Stimulated activated CD4-positive, alpha-beta T cell treated with anti-CD3 and anti-CD28 coated beads, TNF-alpha, amount 100 ng/mL, for 24 hours (primary cell): ENCODE data around the gene ITGA3.

Source experiments
- DNase-seq, 3 experiments: peaks; one replicate each; pipeline ENCODE4 v3.0.0-alpha.2; 2020; ENCODE audit warnings: low read depth in 3 of 3

Gene ITGA3

DNA sequence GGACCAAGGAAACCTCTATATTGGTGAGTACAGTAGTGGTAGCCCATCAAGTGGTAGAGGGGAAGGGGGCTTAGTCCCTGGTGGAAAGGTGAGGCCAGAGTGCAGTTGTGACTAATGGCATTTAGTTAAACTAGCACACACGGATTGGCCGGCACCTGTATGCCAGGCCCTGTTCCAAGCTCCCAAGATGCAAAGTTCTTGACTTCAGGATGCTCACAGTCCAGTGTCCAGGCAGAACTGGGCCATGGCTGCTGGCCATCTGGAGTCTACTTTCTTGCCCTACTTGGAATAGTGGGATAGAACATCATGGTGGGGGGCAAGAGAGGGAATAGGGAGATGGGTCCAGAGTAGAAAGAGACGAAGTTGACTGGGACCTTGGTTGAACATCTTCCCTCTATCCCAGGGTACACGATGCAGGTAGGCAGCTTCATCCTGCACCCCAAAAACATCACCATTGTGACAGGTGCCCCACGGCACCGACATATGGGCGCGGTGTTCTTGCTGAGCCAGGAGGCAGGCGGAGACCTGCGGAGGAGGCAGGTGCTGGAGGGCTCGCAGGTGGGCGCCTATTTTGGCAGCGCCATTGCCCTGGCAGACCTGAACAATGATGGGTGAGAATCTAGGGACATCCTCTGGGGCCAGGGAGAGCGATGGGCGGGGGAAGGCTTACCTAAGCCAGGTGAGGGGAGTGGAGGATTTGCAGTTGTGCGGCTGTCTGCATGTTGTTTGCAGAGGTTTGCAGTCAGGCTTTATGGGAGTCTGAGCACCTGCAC lies 15.2 kb downstream of the ITGA3 start:
- DNase-seq: no peak

DNA sequence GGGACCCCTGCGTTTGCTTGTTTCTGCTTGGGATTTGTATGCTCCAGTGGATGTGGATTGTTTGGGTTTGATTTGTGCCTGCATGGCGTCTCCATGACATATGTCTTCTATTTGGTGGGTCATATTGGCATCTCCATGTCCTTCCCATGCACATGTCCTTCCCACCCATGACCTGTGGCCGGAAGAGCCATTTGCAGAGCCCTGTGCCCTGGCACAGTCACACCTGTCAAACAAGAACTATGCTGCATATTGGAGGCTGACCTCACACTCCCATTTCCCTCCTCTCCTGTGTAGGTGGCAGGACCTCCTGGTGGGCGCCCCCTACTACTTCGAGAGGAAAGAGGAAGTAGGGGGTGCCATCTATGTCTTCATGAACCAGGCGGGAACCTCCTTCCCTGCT lies 15.8 kb downstream of the ITGA3 start:
- no peak for DNase-seq

DNA sequence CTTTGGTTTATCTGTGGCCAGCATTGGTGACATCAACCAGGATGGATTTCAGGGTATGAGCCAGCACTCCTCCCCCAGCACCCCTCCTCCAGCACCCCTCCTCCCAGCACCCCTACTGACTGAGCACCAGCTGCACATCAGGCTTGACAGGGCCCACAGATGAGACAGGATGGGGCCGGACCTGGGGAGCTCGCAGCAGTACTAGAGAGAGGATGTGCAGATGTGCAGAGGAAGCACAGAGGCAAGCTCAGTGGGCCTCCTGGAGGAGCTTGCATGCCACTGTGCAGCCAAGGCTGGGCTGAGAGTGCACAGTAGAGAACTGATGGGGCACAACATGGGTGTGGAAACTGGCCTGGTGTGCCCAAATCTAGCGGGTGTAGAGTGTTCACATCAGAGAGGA lies 16.2 kb downstream of the ITGA3 start:
- DNase-seq: no peak

DNA sequence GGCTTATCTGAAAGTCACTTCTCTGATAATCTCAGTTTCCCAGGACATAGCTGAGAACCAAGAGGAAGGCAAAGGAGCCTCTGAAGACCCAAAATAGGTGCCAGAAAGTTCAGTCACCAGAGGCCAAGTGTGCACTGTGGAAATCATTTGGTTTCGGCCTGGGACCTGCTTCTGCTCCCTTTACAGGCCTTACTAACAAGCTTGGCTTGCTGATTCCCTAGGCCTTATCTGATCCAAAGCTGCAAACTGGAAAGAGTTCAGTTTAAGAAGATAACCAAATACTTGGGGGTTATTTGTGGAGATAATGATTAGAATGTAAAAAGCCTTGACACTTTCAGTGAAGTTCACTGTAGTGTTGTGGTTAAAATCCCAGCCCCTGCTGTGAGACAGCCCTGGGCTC lies 17.0 kb downstream of the ITGA3 start:
- DNase-seq: no peak

DNA sequence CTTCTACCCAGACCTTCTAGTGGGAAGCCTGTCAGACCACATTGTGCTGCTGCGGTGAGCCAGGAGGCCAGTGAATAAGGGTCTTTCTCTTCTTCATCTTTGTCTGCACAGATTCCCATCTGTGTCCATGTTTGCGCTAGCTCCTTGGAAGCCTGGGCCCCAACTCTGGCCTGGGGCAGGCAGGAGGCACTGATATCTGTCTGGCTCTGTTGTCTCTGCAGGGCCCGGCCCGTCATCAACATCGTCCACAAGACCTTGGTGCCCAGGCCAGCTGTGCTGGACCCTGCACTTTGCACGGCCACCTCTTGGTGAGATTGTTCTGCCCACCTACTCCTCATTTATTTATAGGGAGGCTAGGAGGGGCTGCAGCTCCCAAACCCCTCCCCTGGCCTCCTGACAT lies 18.3 kb downstream of the ITGA3 start:
- no peak for DNase-seq

DNA sequence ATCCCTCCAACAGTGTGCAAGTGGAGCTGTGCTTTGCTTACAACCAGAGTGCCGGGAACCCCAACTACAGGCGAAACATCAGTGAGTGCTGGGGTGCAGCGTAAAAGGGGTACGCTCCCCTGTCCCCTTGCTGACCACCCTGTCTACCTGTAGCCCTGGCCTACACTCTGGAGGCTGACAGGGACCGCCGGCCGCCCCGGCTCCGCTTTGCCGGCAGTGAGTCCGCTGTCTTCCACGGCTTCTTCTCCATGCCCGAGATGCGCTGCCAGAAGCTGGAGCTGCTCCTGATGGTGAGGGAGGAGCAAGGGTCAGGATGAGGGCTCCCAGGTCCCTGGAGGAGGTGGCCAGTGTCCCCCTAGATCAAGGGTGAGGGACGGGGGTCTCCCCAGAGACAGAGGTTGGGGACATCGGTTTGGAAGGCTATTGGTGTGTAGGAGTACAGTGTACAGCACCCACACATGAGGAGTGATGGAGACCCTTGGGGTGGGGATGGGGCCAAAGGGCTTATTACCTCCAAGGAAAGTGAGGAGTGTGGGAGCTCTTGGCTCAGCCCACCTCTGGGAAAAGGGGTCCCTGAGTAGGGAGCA lies 19.6 kb downstream of the ITGA3 start:
- no peak for DNase-seq

DNA sequence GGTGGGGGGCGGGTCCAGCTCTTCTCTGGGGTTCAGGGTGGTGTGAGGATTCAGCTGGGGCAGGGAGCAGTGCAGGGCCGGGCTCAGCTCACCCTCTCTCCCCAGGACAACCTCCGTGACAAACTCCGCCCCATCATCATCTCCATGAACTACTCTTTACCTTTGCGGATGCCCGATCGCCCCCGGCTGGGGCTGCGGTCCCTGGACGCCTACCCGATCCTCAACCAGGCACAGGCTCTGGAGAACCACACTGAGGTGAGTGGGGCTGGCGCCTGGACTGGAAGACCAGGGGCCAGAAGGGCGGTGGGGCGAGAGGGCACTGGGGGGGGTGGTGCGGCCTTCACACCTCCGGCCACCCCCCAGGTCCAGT lies 20.3 kb downstream of the ITGA3 start:
- no peak for DNase-seq

DNA sequence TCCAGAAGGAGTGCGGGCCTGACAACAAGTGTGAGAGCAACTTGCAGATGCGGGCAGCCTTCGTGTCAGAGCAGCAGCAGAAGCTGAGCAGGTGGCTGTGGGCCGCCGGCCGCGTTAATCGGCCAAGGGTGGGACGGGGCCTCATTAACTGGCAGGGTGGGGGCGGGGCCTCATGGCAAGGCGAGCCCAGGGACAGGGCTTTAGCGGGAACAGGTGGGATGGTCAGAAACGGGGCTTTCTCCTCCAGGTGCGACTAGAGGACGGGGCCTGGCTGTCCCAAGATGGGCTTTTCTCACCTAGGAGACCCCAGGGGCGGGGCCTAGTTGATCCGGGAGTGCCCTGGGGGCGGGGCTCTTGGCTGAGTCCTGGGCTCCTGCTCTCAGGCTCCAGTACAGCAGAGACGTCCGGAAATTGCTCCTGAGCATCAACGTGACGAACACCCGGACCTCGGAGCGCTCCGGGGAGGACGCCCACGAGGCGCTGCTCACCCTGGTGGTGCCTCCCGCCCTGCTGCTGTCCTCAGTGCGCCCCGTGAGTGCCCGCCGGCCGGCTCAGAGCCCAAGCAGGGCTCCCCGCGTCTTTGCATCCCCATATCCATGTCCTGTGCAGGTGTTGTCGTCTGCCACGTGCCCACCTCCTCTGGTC lies 20.8 kb downstream of the ITGA3 start:
- DNase-seq: no peak

DNA sequence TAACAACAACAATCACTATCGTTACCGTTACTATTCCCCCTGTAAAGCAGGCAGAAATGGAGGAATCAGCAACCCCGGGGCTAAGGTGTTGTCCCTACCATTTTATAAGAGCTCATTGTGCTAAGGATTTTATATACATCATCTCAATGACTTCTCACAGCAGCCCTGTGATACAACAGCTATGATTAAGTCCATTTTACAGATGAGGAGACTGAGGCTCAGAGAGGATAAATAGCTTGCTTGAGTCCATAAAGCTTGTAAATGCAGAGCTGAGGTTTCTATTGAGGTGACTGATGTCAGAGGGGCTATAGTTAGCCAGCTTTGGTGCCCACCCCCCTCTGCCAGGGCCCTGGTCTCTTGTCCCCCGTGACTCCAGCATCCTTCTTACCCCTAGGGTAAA lies 22.5 kb downstream of the ITGA3 start:
- no peak for DNase-seq

DNA sequence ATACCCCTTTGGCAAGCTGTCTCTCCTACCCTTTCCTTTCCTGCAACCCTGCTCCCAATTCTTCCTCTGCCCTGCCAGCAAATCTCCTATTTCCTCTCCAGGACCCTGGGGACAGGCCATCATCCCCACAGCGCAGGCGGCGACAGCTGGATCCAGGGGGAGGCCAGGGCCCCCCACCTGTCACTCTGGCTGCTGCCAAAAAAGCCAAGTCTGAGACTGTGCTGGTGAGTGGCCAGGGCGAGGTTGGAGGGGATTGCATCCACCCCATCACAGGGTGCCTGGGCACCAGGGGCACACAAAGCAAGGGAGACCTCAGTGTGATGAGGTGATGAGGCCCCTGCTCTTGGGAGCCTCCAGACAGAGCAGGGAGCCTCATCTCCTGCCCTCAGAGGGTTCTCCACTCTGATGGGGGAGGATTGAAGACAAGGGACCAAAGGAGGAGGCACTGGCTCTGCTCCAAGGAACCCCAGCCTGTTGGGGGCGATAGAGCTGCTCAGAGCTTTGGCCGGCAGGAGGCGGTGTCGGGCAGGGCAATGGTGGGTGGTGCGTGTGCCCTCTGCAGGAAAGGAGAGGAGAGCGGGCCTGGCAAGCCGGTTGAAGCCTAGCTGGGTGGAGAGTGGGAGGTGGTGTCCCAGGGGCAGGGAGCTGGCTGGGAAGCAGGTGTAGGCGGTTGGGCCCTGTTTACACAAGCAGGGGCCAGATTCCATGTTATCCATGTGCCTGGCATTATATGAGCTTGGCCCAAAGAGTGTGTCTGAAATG lies 23.6 kb downstream of the ITGA3 start:
- DNase-seq: peak in 1 of 3 experiments; percentile 31

DNA sequence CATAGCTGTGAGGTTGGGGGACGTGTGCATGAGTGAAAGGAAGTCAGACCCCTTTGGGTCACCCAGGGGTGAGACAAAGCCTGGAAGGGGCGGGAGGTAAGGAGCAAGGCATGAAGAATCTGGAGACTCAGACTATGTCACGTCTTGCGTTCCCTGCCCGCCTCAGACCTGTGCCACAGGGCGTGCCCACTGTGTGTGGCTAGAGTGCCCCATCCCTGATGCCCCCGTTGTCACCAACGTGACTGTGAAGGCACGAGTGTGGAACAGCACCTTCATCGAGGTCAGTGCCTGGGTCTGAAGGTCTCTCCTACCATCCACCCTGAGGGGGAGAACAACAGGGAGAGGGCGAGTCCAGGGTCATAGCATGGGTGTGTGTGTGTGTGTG lies 24.2 kb downstream of the ITGA3 start:
- DNase-seq: no peak

DNA sequence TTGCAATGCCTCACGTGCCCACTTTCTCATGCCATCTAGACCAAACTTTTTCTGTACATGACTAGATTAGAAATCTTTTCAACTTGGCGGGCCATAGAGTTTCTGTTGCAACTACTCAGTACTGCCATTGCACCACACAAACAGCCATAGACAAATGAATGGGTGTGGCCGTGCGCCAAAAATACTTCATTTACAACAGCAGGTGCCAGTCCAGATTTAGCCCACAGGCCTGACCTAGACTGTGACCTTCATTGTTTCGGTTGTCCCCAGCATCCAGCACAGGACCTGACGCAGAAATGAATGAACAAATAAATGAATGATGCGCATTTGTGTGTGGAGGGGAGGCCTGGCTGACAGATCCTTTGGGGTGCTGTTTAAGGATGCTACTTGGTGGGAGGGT lies 24.9 kb downstream of the ITGA3 start:
- DNase-seq: no peak

DNA sequence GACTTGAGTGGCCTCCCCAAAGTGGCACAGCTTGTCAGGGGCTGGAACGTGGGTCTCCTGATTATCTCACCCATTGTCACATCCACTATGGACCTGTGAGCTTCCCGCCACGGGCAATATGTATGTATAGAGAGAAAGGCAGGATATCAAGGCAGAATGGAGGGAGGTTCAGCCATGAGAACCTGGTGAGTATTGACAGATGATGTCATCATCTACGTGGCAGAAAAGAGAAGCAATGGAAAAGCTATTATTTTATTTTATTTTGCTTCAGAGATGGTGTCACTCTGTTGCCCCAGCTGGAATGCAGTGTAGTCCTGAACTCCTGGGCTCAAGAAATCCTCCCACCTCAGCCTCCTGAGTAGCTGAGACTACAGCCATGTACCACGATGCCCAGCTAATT lies 25.8 kb downstream of the ITGA3 start:
- DNase-seq: no peak

DNA sequence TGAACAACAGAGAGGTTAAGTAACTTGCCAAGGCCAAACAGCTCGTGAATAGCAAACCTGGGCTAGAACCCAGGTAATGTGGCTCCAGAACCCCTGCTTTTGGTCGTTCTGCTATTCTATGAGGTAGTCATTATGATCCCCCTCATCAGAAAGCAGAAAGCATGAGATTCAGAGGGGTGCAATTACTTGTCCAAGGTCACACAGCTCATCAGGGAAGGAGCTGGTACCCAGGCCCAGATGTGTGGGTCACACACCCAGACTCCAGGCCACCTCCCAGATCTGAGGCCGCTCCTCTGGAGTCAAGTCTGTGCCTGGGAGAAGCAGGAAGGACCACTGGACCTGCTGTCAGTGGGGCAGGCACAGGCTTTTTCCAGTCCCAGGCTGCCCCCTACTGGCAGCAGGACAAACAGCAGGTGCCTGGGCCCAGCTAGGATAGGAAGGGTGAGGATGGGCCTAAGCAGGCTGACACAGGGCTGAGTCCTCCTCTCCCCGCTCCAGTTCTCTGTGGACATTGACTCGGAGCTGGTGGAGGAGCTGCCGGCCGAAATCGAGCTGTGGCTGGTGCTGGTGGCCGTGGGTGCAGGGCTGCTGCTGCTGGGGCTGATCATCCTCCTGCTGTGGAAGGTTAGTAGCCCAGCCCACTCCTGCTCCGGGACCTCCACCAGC lies 31.5 kb downstream of the ITGA3 start:
- peak; percentile 59 to 73 (median 63) for DNase-seq

DNA sequence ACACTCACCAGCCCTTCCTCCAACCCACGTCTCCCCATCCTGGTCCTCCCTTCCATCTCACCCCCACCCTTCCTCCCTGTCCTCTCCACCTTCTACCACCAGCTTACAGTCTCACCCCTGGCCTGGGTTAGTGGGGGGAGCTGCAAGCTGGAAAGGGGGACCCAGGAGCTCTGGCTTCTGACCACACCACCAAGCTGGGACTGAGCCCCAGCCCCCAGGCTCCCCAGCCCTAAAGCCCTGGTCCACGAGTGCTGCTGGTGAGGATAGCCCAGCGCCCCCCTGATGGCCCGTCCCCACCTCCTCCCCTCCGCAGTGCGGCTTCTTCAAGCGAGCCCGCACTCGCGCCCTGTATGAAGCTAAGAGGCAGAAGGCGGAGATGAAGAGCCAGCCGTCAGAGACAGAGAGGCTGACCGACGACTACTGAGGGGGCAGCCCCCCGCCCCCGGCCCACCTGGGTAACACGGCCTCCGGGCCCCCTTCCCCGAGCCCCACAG lies 32.0 kb downstream of the ITGA3 start:
- DNase-seq: no peak

DNA sequence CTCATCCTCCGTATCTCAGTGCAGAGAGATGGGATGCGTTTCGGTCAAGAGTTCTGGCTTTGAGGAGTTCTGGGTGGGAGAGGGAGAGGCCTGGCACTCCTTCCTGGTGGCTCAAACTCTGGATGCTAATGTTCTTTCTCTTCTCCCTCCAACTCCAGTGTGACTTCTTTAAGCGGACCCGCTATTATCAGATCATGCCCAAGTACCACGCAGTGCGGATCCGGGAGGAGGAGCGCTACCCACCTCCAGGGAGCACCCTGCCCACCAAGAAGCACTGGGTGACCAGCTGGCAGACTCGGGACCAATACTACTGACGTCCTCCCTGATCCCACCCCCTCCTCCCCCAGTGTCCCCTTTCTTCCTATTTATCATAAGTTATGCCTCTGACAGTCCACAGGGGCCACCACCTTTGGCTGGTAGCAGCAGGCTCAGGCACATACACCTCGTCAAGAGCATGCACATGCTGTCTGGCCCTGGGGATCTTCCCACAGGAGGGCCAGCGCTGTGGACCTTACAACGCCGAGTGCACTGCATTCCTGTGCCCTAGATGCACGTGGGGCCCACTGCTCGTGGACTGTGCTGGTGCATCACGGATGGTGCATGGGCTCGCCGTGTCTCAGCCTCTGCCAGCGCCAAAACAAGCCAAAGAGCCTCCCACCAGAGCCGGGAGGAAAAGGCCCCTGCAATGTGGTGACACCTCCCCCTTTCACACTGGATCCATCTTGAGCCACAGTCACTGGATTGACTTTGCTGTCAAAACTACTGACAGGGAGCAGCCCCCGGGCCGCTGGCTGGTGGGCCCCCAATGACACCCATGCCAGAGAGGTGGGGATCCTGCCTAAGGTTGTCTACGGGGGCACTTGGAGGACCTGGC lies 33.3 kb downstream of the ITGA3 start:
- no peak for DNase-seq

DNA sequence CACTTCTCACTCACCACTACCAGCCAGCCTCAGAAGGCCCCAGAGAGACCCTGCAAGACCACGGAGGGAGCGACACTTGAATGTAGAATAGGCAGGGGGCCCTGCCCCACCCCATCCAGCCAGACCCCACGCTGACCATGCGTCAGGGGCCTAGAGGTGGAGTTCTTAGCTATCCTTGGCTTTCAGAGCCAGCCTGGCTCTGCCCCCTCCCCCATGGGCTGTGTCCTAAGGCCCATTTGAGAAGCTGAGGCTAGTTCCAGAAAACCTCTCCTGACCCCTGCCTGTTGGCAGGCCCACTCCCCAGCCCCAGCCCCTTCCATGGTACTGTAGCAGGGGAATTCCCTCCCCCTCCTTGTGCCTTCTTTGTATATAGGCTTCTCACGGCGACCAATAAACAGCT lies 34.2 kb downstream of the ITGA3 start:
- DNase-seq: no peak

DNA sequence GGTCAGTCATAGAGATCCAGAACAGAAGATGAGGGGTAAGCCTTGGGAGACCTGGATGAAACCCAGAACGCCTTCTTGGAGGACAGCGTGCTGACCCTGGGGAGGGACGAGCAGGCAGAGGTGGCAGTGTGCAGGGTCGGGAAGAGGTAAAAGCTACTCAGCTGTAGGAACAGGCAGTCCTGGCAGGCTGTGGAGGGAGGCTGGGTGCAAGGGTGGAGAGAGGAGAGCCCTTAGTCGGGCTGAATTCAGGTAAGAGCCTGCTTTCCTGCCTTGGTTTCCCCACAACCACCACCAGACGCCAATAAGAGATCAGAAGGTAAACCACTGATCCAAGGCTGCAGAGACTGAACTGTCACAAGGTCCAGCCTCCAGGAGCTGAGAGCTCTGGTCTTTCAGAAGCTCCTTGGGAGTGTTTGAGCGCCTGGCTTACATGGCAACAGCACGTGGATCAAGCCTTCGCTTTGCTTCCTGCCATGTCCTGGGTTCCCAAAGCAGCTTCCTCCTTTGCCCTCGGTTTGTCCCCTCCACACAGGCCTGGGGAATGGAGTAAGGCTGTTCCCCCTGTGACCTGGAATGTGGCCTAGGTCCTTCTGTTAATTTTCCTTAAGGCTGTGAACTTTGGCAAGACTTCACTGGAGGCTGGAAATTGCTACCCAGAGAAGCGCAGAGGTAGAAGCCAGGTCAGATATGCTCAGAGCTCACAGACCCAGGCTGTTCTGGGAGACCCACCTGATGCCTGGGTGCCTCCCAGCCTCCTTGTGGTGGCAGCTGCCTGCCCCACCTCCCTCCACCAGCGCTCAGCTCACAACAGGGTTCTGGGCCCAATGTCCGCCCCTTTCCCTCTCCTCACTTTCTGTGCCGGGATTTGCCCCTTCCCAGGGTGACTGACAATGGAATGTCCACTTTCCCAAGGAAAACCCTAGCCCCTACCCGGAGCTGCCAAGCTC lies 35.3 kb downstream of the ITGA3 start:
- no peak for DNase-seq

DNA sequence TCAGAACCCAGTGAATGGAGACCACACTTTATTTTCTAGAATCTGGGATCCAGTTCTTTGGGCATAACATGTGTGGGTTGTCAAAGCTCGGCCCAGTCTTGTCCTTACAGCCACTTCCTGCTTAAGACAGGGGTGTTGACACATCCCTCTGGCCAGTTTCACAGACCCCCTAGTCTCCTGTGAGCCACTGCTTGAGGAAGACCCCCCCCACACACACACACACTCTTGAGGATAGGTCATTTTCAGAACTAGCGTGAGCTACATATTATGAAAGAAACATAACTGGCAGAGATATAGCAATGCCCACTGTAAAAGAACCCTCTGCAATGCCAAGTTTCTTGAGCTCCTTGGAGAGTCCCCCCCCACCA lies 36.0 kb downstream of the ITGA3 start:
- no peak for DNase-seq

DNA sequence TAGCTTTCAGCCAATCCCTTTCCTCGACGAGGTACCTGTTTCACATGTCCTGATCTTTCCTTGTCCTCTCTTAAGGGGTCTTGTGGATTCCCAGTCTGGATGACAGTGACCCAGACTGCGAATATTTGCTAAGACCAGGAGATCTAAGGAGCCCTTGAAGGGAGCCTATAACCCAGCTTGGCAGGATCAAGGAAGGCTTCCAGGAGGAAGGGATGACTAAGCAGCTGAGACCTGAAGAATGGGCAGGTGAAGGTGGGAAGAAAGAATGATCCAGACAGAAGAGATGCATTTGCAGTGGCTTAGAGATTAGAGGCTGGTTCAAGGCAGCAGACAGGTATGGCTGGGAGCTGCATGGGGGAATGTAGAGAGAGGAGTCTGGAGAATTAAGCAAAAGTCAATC lies 37.3 kb downstream of the ITGA3 start:
- DNase-seq: no peak
